ENCODE data around the gene USH2A.

GRCh38 chr1:215963621-215964020 is 459.6 kb downstream of the USH2A start:
- TF ChIP-seq CTCF (IDR thresholded peaks at IDR 0.05): no peak
- TF ChIP-seq POLR2AphosphoS5 (IDR thresholded peaks at IDR 0.05): no peak
